Dermis blood vessel endothelial cell (primary cell): ENCODE results near the gene GPX1. TPM values are rescaled to one million over a fixed set of nuclear protein-coding genes. Genes with fewer than 3 reads are reported as not detected.

ENCODE experiments used
- DNase-seq: peaks from one replicate; pipeline ENCODE4 v3.0.0; 2010
- total RNA-seq: library from RNA; depleted of rRNA; stranded (reverse); fragments of >200 nt; gene quantifications from 2 replicates; pipeline ENCODE4 v1.2.3, GENCODE V29; 2014

Gene GPX1
- total RNA-seq, 1 donor from 2014 or later = 439 TPM

DNA sequence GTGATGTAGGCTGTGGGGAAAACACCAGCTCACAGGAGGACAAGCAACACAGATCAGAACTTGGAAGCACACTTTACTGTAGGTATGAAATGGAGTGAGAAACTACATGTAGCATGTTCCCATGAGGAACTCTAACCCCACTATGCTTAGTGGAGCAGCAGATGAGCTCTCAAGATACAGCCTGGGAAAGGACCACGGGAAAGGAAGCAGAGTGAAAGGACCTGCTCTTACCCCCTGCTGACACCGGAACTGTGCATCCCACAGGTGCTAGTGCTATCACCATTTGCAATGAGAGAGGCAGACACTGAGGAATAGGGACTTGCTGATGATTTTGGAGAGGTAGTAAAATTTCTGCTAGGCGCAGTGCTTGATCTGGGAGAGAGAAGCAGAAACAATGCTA is 46.9 kb downstream of the GPX1 start:
- no peak for DNase-seq

DNA sequence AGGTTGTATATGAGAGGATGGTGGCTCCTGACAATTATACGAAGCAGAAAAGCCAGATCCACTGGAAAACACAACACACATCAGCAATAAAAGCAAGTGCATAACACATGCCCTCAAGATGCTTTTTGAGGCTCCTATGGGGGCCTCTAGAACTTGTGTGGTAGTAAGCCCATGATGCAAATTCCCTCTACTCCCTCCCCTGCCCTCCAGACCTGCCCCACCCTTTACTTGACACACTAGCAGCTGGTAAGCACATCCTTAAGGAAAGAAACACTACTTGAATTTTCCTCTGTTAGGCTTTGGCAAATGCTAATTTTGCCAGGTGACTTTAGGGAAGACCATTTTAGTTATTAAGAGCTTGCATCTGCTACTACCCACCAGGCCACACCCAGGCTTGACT is 47.5 kb downstream of the GPX1 start:
- no peak for DNase-seq

Other genes with a start within 250 kb of the GPX1 start
- 50.2 and 58.4 TPM in 2 replicates for gene USP19, start 237.5 kb downstream of the GPX1 start, total RNA-seq
- gene LAMB2, start 225.3 kb downstream of the GPX1 start, total RNA-seq = 995 and 1,289 TPM in 2 replicates
- gene CCDC71, start 192.0 kb downstream of the GPX1 start, total RNA-seq = 22.0 and 25.9 TPM in 2 replicates
- 76.8 and 90.4 TPM in 2 replicates for gene KLHDC8B, start 186.8 kb downstream of the GPX1 start, total RNA-seq
- gene C3orf62, start 81.1 kb downstream of the GPX1 start, total RNA-seq = 1.4 and 1.5 TPM in 2 replicates
- 28.8 and 29.7 TPM in 2 replicates for gene USP4, start 18.3 kb downstream of the GPX1 start, total RNA-seq
- 657 and 682 TPM in 2 replicates for gene RHOA, start 53.6 kb upstream of the GPX1 start, total RNA-seq
- gene TCTA, start 54.1 kb upstream of the GPX1 start, total RNA-seq = 24.2 and 24.8 TPM in 2 replicates
- 0.28 and 0.68 TPM in 2 replicates for gene AMT, start 64.1 kb upstream of the GPX1 start, total RNA-seq
- 7.3 and 8.7 TPM in 2 replicates for gene NICN1, start 71.0 kb upstream of the GPX1 start, total RNA-seq
- gene DAG1, start 111.9 kb upstream of the GPX1 start, total RNA-seq = 44.1 and 76.9 TPM in 2 replicates
- under 0.01 and 0.05 TPM in 2 replicates for gene BSN, start 196.1 kb upstream of the GPX1 start, total RNA-seq